IMR-90 (cell line): ENCODE results near the gene ERC2. TPM values are rescaled to one million over a fixed set of nuclear protein-coding genes. Genes with fewer than 3 reads are reported as not detected.

ENCODE experiments used
- ATAC-seq: fragments of 200-7000 bp; cut with Tn5 transposase; 2 replicates; pipeline ENCODE4 v1.9.1; 2020; ENCODE audit warnings: low read depth, mild to moderate bottlenecking, moderate library complexity
- BruUV-seq: library from RNA; stranded (reverse); fragments of 400-500 nt; replicated peaks from 2 replicates; lab custom pipeline; 2021; lab: Mats Ljungman, UMichigan
- CTCF ChIA-PET: fragments of 300-600 bp; formaldehyde crosslinking; extraction: SDS; loops from one replicate; lab custom pipeline; 2021; ENCODE audit warnings: antibody characterized with exemption; lab: Yijun Ruan, JAX
- POLR2A ChIA-PET: fragments of 300-600 bp; sonication (Branson Sonifier 250); formaldehyde crosslinking; loops from one replicate; lab custom pipeline; 2022; ENCODE audit warnings: antibody characterized with exemption; ENCODE audit not compliant: unreplicated experiment; lab: Charles Lee
- DNase-seq: peaks from one replicate; pipeline ENCODE4 v3.0.0; 2013
- H2AFZ ChIP-seq: replicated peaks from 2 replicates; pipeline ENCODE3; 2013; ENCODE audit warnings: low read length, mild to moderate bottlenecking; ENCODE audit not compliant: poor library complexity
- H2AK5ac ChIP-seq: 2 replicates; pipeline ENCODE4 v1.6.1; 2013; ENCODE audit warnings: low read depth, low read length, inconsistent platforms
- H2AK9ac ChIP-seq: replicated peaks from 2 replicates; pipeline ENCODE3; 2013; ENCODE audit warnings: mild to moderate bottlenecking, low read depth, low read length, moderate library complexity; ENCODE audit not compliant: poor library complexity
- H2BK120ac ChIP-seq: 2 replicates; pipeline ENCODE4 v1.6.1; 2013; ENCODE audit warnings: low read depth, low read length, inconsistent platforms
- H2BK15ac ChIP-seq: 3 replicates; pipeline ENCODE4 v1.6.1; 2013; ENCODE audit warnings: low read depth, low read length, inconsistent platforms
- H2BK20ac ChIP-seq: 2 replicates; pipeline ENCODE4 v1.6.1; 2013; ENCODE audit warnings: low read depth, mild to moderate bottlenecking, inconsistent platforms, low read length, moderate library complexity
- H2BK5ac ChIP-seq: 2 replicates; pipeline ENCODE4 v1.6.1; 2013; ENCODE audit warnings: mild to moderate bottlenecking, low read depth, low read length, inconsistent platforms; ENCODE audit not compliant: poor library complexity, severe bottlenecking
- H3K14ac ChIP-seq: replicated peaks from 2 replicates; pipeline ENCODE4 v1.6.1; 2013; ENCODE audit warnings: low read depth, low read length, inconsistent platforms
- H3K18ac ChIP-seq: 2 replicates; pipeline ENCODE4 v1.6.1; 2013; ENCODE audit warnings: low read depth, low read length, control low read depth
- H3K23ac ChIP-seq: 2 replicates; pipeline ENCODE4 v1.6.1; 2013; ENCODE audit warnings: low read depth, low read length, inconsistent platforms
- H3K27ac ChIP-seq: 2 replicates; pipeline ENCODE4 v1.5.1; 2013; ENCODE audit warnings: mild to moderate bottlenecking, control low read depth, low read length; ENCODE audit not compliant: insufficient read depth
- H3K27me3 ChIP-seq: 2 replicates; pipeline ENCODE4 v1.6.1; 2013; ENCODE audit warnings: low read length; ENCODE audit not compliant: control insufficient read depth, insufficient read depth
- H3K36me3 ChIP-seq: 2 replicates; pipeline ENCODE4 v1.6.1; 2013; ENCODE audit warnings: low read length, mixed read lengths; ENCODE audit not compliant: control insufficient read depth, insufficient read depth
- H3K4ac ChIP-seq: 2 replicates; pipeline ENCODE4 v1.6.1; 2013; ENCODE audit warnings: low read depth, low read length, inconsistent platforms
- H3K4me1 ChIP-seq: 2 replicates; pipeline ENCODE4 v1.6.1; 2013; ENCODE audit warnings: low read length, mixed read lengths; ENCODE audit not compliant: control insufficient read depth, insufficient read depth
- H3K4me2 ChIP-seq: 2 replicates; pipeline ENCODE4 v1.6.1; 2013; ENCODE audit warnings: low read depth, mild to moderate bottlenecking, control low read depth, low read length, moderate library complexity
- H3K4me3 ChIP-seq: 2 replicates; pipeline ENCODE4 v1.5.1; 2013; ENCODE audit warnings: low read depth, mild to moderate bottlenecking, control low read depth, low read length, moderate library complexity; ENCODE audit not compliant: insufficient read depth
- H3K56ac ChIP-seq: 2 replicates; pipeline ENCODE4 v1.6.1; 2013; ENCODE audit warnings: low read length, inconsistent platforms; ENCODE audit not compliant: insufficient read depth; ENCODE audit errors: extremely low read depth
- H3K79me1 ChIP-seq, 2 experiments: 2 replicates each; pipeline ENCODE4 v1.6.1; 2013; ENCODE audit warnings: low read length in 2 of 2, inconsistent platforms in 1 of 2, low read depth in 1 of 2
- H3K9ac ChIP-seq: 2 replicates; pipeline ENCODE4 v1.6.1; 2013; ENCODE audit warnings: low read depth, low read length, control low read depth
- H3K9me1 ChIP-seq: 2 replicates; pipeline ENCODE4 v1.6.1; 2013; ENCODE audit warnings: low read length, inconsistent platforms; ENCODE audit not compliant: insufficient read depth
- H3K9me3 ChIP-seq: 2 replicates; pipeline ENCODE4 v1.6.1; 2013; ENCODE audit warnings: low read length; ENCODE audit not compliant: control insufficient read depth, insufficient read depth
- H4K20me1 ChIP-seq: 2 replicates; pipeline ENCODE4 v1.6.1; 2013; ENCODE audit warnings: low read length, inconsistent platforms; ENCODE audit not compliant: insufficient read depth
- H4K5ac ChIP-seq: 2 replicates; pipeline ENCODE4 v1.6.1; 2013; ENCODE audit warnings: mild to moderate bottlenecking, low read depth, low read length, control low read depth
- H4K8ac ChIP-seq, 2 experiments: 2 replicates each; pipeline ENCODE4 v1.6.1; 2013; ENCODE audit warnings: low read depth in 2 of 2, low read length in 2 of 2, control low read depth in 1 of 2, inconsistent platforms in 1 of 2
- H4K91ac ChIP-seq: 2 replicates; pipeline ENCODE4 v1.6.1; 2013; ENCODE audit warnings: low read depth, low read length, inconsistent platforms; ENCODE audit not compliant: insufficient read depth
- CEBPB ChIP-seq: IDR thresholded peaks from 2 replicates; pipeline ENCODE4 v1.6.1; 2012; ENCODE audit warnings: low read depth, low read length, improper control_type of control experiment
- POLR2A ChIP-seq: IDR thresholded peaks from 2 replicates; pipeline ENCODE4 v1.6.1; 2012; ENCODE audit warnings: mild to moderate bottlenecking, low read depth, low read length
- dilution Hi-C: fragments of 300-500 bp; cut with HindIII; formaldehyde crosslinking; loops from one replicate; pipeline ENCODE4 v1.14.3; 2018; ENCODE audit warnings: low sequenced_read_pairs; ENCODE audit not compliant: unreplicated experiment
- in situ Hi-C: fragments of 300-500 bp; cut with MboI; formaldehyde crosslinking; loops from 3 replicates; pipeline ENCODE4 v1.14.3; 2019; ENCODE audit warnings: low sequenced_read_pairs, inconsistent platforms, mixed read lengths
- intact Hi-C: fragments of 100-400 bp; cut with micrococcal nuclease; formaldehyde crosslinking; loops from 2 replicates; pipeline ENCODE4 v1.10.0; 2022
- polyA plus RNA-seq, 3 experiments: library from polyadenylated mRNA; depleted of rRNA; stranded (reverse); fragments of >200 nt; gene quantifications; 2 replicates each; pipeline ENCODE4 v1.2.3, GENCODE V29; 2012; ENCODE audit warnings: low replicate concordance in 1 of 3
- total RNA-seq: library from RNA; depleted of rRNA; stranded (reverse); fragments of >200 nt; gene quantifications from 2 replicates; pipeline ENCODE4 v1.2.3, GENCODE V29; 2012

The ERC2 gene
- total and polyA plus RNA-seq, 2 of the 4 experiments (the other 2 are of a cell fraction), result 0.17 to 0.18 TPM

DNA sequence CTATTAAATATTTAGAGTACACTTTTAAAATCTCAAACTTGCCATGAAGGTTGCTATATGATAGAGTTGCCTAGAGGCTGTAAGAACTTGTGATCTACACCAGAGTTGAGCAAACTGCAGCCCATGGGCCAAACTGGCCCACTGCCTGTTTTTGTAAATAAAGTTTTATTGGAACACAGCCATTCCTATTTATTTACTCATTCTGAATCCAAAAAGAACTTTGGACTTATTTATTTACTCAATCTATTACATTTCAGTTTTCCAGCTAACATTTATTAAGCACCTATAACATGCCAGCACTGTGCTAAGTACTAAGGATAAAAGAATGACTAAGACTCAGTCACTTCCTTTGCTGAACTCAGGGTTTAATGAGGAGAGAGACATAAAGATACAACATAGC lies 403.6 kb downstream of the ERC2 start:
- no peaks in the 10 kb centered on the region for H3K79me1 ChIP-seq
- no peak overlapping the region for H2BK5ac ChIP-seq
- H2AK9ac ChIP-seq, result no peak overlapping the region
- ChIA-PET CTCF (no interaction called here), POLR2A (no interaction called here)
- no peaks in the 10 kb centered on the region for H4K20me1 ChIP-seq
- no peak overlapping the region for H3K27ac ChIP-seq
- DNase-seq, result no peak
- dilution Hi-C loops, result no loop called here
- no peaks in the 10 kb centered on the region for H3K9me3 ChIP-seq
- TF ChIP-seq CEBPB (no peak), POLR2A (no peak)
- H3K18ac ChIP-seq, result no peak overlapping the region
- no peak overlapping the region for H4K91ac ChIP-seq
- in situ Hi-C loops, result no loop called here
- H3K4ac ChIP-seq, result no peak overlapping the region
- H3K4me2 ChIP-seq, result no peak overlapping the region
- BruUV-seq, result no TSS peak
- H2BK15ac ChIP-seq, result no peak overlapping the region
- H3K9ac ChIP-seq, result no peak overlapping the region
- ATAC-seq, result no peak
- no peak overlapping the region for H2AK5ac ChIP-seq
- H3K9me1 ChIP-seq, result no peaks in the 10 kb centered on the region
- no peaks in the 10 kb centered on the region for H3K36me3 ChIP-seq
- no peak overlapping the region for H2AFZ ChIP-seq
- no peak overlapping the region for H4K8ac ChIP-seq
- H3K14ac ChIP-seq, result no peak overlapping the region
- no peaks in the 10 kb centered on the region for H3K4me1 ChIP-seq
- no peak overlapping the region for H3K4me3 ChIP-seq
- no peak overlapping the region for H3K56ac ChIP-seq
- H2BK120ac ChIP-seq, result no peak overlapping the region
- H3K23ac ChIP-seq, result no peak overlapping the region
- H2BK20ac ChIP-seq, result no peak overlapping the region
- intact Hi-C loops, result no loop called here
- no peaks in the 10 kb centered on the region for H3K27me3 ChIP-seq
- no peak overlapping the region for H4K5ac ChIP-seq
